Measurements from ENCODE around the gene ZGPAT. TPM values are rescaled to one million over a fixed set of nuclear protein-coding genes. Genes with fewer than 3 reads are reported as not detected.

Gene ZGPAT
- total and polyA plus RNA-seq, 2 donors (not counting 3 experiments of a cell fraction or from before 2014, with no cell fraction given): 23.1 to 29.3 TPM

DNA sequence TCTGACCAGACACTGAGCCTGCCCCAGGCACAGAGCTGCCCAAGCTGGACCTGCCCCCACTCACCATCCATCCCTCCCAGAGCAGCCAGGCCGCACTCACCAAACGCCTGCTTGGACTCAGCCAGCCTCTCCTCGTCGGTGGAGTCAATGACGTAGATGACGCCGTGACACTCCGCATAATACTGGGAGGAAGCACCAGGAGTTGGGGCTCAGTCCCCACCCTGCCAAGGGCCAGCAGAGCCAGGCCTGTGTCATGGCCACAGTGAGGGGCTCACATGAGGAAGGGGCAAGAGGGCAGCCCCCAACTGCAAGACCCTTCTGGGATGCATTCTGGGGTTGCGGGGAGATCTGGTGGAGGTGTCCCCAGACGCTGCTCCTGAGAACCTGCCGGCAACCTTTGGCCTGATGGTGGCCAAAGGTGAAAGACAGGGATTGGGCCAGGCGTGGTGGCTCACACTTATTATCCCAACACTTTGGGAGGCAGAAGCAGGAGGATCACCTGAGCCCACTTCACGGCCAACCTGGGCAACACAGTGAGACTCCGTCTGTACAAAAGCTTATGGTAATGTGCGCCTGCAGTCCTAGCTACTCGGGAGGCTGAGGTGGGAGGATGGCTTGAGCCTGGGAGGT is 5.7 kb upstream of the ZGPAT start:
- H3K4me1 ChIP-seq (ENCODE audit: control insufficient read depth, extremely low read depth, insufficient read depth, low read length): peaks cover 31% of the 10 kb centered on the region
- dilution Hi-C loops (cut with MboI; ENCODE audit: extremely low pct_ligation_motif_present, low sequenced_read_pairs) (no loop called here), intact Hi-C loops (cut with micrococcal nuclease) (no loop called here)
- no peaks in the 10 kb centered on the region for H3K9me1 ChIP-seq (replicated peaks; ENCODE audit: control insufficient read depth, extremely low read depth, insufficient read depth, low read length)
- H3K4me2 ChIP-seq (ENCODE audit: insufficient read depth, low read length): no peak overlapping the region
- no peaks in the 10 kb centered on the region for H4K20me1 ChIP-seq (replicated peaks; ENCODE audit: control insufficient read depth, extremely low read depth, insufficient read depth, low read length)
- FAIRE-seq (no peak), DNase-seq (ENCODE audit: low read depth, low spot score) (no peak)
- H3K27ac ChIP-seq (ENCODE audit: insufficient read depth, low read depth, low read length): no peak overlapping the region
- ChIA-PET CTCF (no interaction called here), POLR2A (interaction anchor here (0.6 kb wide), 1 partner anchor 12 kb away, joined by 3 read pairs; no protein-coding TSS in a partner anchor)
- no peak overlapping the region for H3K4me3 ChIP-seq (replicated peaks in 1 of 3; ENCODE audit: insufficient read depth in 1 of 3, low read depth in 1 of 3, low read length in 3 of 3)
- peaks cover 16% of the 10 kb centered on the region for H3K79me2 ChIP-seq (ENCODE audit: control insufficient read depth, insufficient read depth, low read length)
- H3K9me3 ChIP-seq (replicated peaks; ENCODE audit: control insufficient read depth, insufficient read depth, low read length): no peaks in the 10 kb centered on the region
- peaks cover 8 to 17% of the 10 kb centered on the region in 2 experiments for H3K36me3 ChIP-seq (ENCODE audit: control insufficient read depth in 2 of 2, extremely low read depth in 1 of 2, insufficient read depth in 2 of 2, low read length in 2 of 2)
- no peak overlapping the region for H2AFZ ChIP-seq (ENCODE audit: low read depth, low read length)
- H3K27me3 ChIP-seq (ENCODE audit: control insufficient read depth in 2 of 2, insufficient read depth in 2 of 2, low read length in 2 of 2): no peaks in the 10 kb centered on the region
- no peak for TF ChIP-seq EZH2 (IDR thresholded peaks at IDR 0.05; ENCODE audit: borderline replicate concordance, low read depth, low read length, severe bottlenecking)
- no peak for TF ChIP-seq POLR2A (IDR thresholded peaks at IDR 0.05; ENCODE audit: low read depth, low read length)
- TF ChIP-seq FOS (IDR thresholded peaks at IDR 0.05; ENCODE audit: borderline replicate concordance, insufficient read depth, low read length): no peak
- TF ChIP-seq MYC (IDR thresholded peaks at IDR 0.05; ENCODE audit: low read depth, low read length): no peak
- no peak for TF ChIP-seq POLR2AphosphoS5 (IDR thresholded peaks at IDR 0.05; ENCODE audit: insufficient read depth, low read depth, low read length)
- TF ChIP-seq CTCF (IDR thresholded peaks at IDR 0.05; ENCODE audit: extremely low read depth in 1 of 2, insufficient read depth in 1 of 2, low read depth in 1 of 2, low read length in 2 of 2): no peak
- TF ChIP-seq GATA2 (IDR thresholded peaks at IDR 0.05; ENCODE audit: insufficient read depth, insufficient read length, low read depth, low read length): no peak
- TF ChIP-seq MAX (IDR thresholded peaks at IDR 0.05; ENCODE audit: insufficient read depth, insufficient read length): no peak
- TF ChIP-seq JUN (IDR thresholded peaks at IDR 0.05; ENCODE audit: borderline replicate concordance, insufficient read depth, insufficient read length, low read depth): no peak
- H3K9ac ChIP-seq (replicated peaks; ENCODE audit: extremely low read depth, insufficient read depth, low read length): no peak overlapping the region
- BruUV-seq (replicated peaks): no TSS peak
